Esophagus squamous epithelium (tissue), 5 donors: Measurements from ENCODE around the gene SALL4. TPM values are rescaled to one million over a fixed set of nuclear protein-coding genes. Genes with fewer than 3 reads are reported as not detected.

ENCODE experiments used
- DNase-seq: peaks from one replicate; lab custom pipeline; 2025; lab: John Stamatoyannopoulos, UW
- H3K27ac ChIP-seq, 4 donors: fragments of 200-600 bp; sonication (generic); one replicate each; pipeline ENCODE4 v1.5.1; 2016 to 2019; ENCODE audit warnings: mild to moderate bottlenecking in 1 of 4
- H3K27me3 ChIP-seq, 4 donors: fragments of 200-600 bp; sonication (generic); 1 replicate in 3 of 4; 2 replicates in 1 of 4; pipeline versions ENCODE4 v1.5.1 to v1.6.0; 2017 to 2021; ENCODE audit warnings: antibody characterized with exemption in 1 of 4
- H3K36me3 ChIP-seq, 3 donors: fragments of 200-600 bp; sonication (generic); one replicate each; pipeline ENCODE4 v1.5.1; 2016 to 2019
- H3K4me1 ChIP-seq, 3 donors: fragments of 200-600 bp; sonication (generic); one replicate each; pipeline ENCODE4 v1.5.1; 2017 to 2019
- H3K4me3 ChIP-seq, 4 donors: fragments of 200-600 bp; sonication (generic); 1 replicate in 3 of 4; 2 replicates in 1 of 4; pipeline ENCODE4 v1.5.1; 2016 to 2019; ENCODE audit warnings: mild to moderate bottlenecking in 2 of 4, moderate library complexity in 1 of 4
- H3K9me3 ChIP-seq, 3 donors: fragments of 200-600 bp; sonication (generic); one replicate each; pipeline ENCODE4 v1.5.1; 2016 to 2019
- CTCF ChIP-seq, 6 experiments: fragments of 450-650 bp in 4 of 6; fragments of 200-600 bp in 2 of 6; sonication (generic) in 2 of 6; IDR thresholded peaks; one replicate each; pipeline ENCODE4 v1.5.1; 2016 to 2019; ENCODE audit warnings: antibody characterized with exemption in 6 of 6, mild to moderate bottlenecking in 4 of 6, moderate library complexity in 4 of 6
- POLR2A ChIP-seq, 4 donors: fragments of 450-650 bp; IDR thresholded peaks; one replicate each; pipeline ENCODE4 v1.6.1; 2017; ENCODE audit warnings: antibody characterized with exemption in 4 of 4, mild to moderate bottlenecking in 4 of 4, moderate library complexity in 3 of 4
- WGBS, 2 donors: methylation state at CpG; one replicate each; pipeline ENCODE4 v1.1.5; 2018; 5-methylcytosine and 5-hydroxymethylcytosine counted together
- intact Hi-C: fragments of 100-400 bp; cut with DNase I; formaldehyde crosslinking; loops from one replicate; pipeline ENCODE4 v1.15.0; 2022
- total RNA-seq, 4 donors: library from RNA; depleted of rRNA; stranded (reverse); fragments of >200 nt; gene quantifications; one replicate each; pipeline ENCODE4 v1.1.0, GENCODE V29; 2016
- donor health status: DM: yes; HTN: yes; CAD: no.

SALL4 gene
- total RNA-seq, 4 donors from 2014 or later: 0.04 to 0.76 (median 0.26) TPM; not detected in 1

- H3K27me3 ChIP-seq: no peaks in the 10 kb centered on the region
- intact Hi-C loops: no loop called here
- H3K4me1 ChIP-seq: peaks cover 0 to 43% (median 9%) of the 10 kb centered on the region in 3 donors
- DNase-seq: no peak
- H3K4me3 ChIP-seq: no peak overlapping the region
- no peak for TF ChIP-seq CTCF (IDR thresholded peaks at IDR 0.05)
- TF ChIP-seq POLR2A (IDR thresholded peaks at IDR 0.05): no peak
- H3K9me3 ChIP-seq: no peaks in the 10 kb centered on the region
- 57 to 69% methylated on average over 12 to 13 of the region's 13 CpGs for WGBS, 2 donors
- no peak overlapping the region for H3K27ac ChIP-seq
- H3K36me3 ChIP-seq: no peaks in the 10 kb centered on the region
These were observed 67.2 kb downstream of the SALL4 start for GRCh38 chr20:51734876-51735720.

GRCh38 chr20:51733070-51733469 lies 69.3 kb downstream of the SALL4 start:
- intact Hi-C loops: no loop called here
- DNase-seq: no peak
- 81 to 87% methylated on average over 3 of the region's 3 CpGs for WGBS, 2 donors
- Histone ChIP-seq H3K4me1 (peaks cover 0 to 32% (median 6%) of the 10 kb centered on the region in 3 donors), H3K27me3 (no peaks in the 10 kb centered on the region), H3K27ac (peak overlapping the region in 1 of 4 donors; percentile 78), H3K36me3 (peaks cover 0 to 8% (median 0%) of the 10 kb centered on the region in 3 donors), H3K9me3 (no peaks in the 10 kb centered on the region), H3K4me3 (no peak overlapping the region)
- TF ChIP-seq POLR2A (IDR thresholded peaks at IDR 0.05): no peak
- TF ChIP-seq CTCF (IDR thresholded peaks at IDR 0.05): no peak

Other genes starting within 250 kb of the SALL4 start
- gene ATP9A, start 34.1 kb downstream of the SALL4 start, total RNA-seq: 10 to 100 TPM; 17.6 to 28.2 (median 19.5) TPM